HepG2 (cell line): ENCODE measurements around the gene SRRT.

Experiments used
- EP300 ChIP-seq, 3 experiments: sonication (generic) in 1 of 3; formaldehyde crosslinking in 1 of 3; IDR thresholded peaks; 2 replicates each; pipeline versions ENCODE4 v1.5.1 to v1.6.1; 2011 to 2020; ENCODE audit warnings: low read depth in 2 of 3, low read length in 2 of 3, borderline replicate concordance in 1 of 3, improper control_type of control experiment in 1 of 3, mild to moderate bottlenecking in 1 of 3, missing genetic modification reagents in 1 of 3, moderate library complexity in 1 of 3
- EZH2 ChIP-seq: conservative IDR thresholded peaks from 2 replicates; pipeline ENCODE4 v1.6.1; 2012; ENCODE audit warnings: mild to moderate bottlenecking, low read depth, low read length, moderate library complexity
- MAFF ChIP-seq: IDR thresholded peaks from 2 replicates; pipeline ENCODE4 v1.6.1; 2011; ENCODE audit warnings: low read depth, low read length, improper control_type of control experiment
- MXD4 ChIP-seq: IDR thresholded peaks from 2 replicates; pipeline ENCODE4 v1.6.1; 2016; ENCODE audit warnings: mild to moderate bottlenecking, missing biosample characterization, missing genetic modification reagents
- NFE2L1 ChIP-seq: sonication (generic); formaldehyde crosslinking; IDR thresholded peaks from 2 replicates; pipeline ENCODE4 v1.4.0; 2020; ENCODE audit warnings: missing genetic modification reagents, mild to moderate bottlenecking, borderline replicate concordance
- RAD21 ChIP-seq: fragments of 450-650 bp; formaldehyde crosslinking; IDR thresholded peaks from 2 replicates; pipeline ENCODE4 v1.5.0; 2020; ENCODE audit warnings: mild to moderate bottlenecking
- U2AF1 ChIP-seq: fragments of 200-400 bp; formaldehyde crosslinking; optimal IDR thresholded peaks from 2 replicates; pipeline ENCODE3; 2017; ENCODE audit warnings: mild to moderate bottlenecking, low read depth, low read length
- ZBTB38 ChIP-seq: sonication (generic); formaldehyde crosslinking; IDR thresholded peaks from 2 replicates; pipeline ENCODE4 v1.5.1; 2020; ENCODE audit warnings: mild to moderate bottlenecking, missing genetic modification reagents
- ZNF101 ChIP-seq: sonication (generic); formaldehyde crosslinking; IDR thresholded peaks from 2 replicates; pipeline ENCODE4 v1.4.0; 2020; ENCODE audit warnings: mild to moderate bottlenecking, low read depth, missing genetic modification reagents, borderline replicate concordance
- TF ChIP-seq, protein P1 (sequence below): sonication (generic); formaldehyde crosslinking; IDR thresholded peaks from 2 replicates; pipeline ENCODE4 v1.5.0; 2020; ENCODE audit warnings: mild to moderate bottlenecking, missing genetic modification reagents, moderate library complexity
- TF ChIP-seq, protein P2 (sequence below): sonication (generic); formaldehyde crosslinking; IDR thresholded peaks from 2 replicates; pipeline ENCODE4 v1.4.0; 2020; ENCODE audit warnings: missing genetic modification reagents
- TF ChIP-seq, protein P3 (sequence below): sonication (generic); formaldehyde crosslinking; IDR thresholded peaks from 2 replicates; pipeline ENCODE4 v1.4.0; 2020; ENCODE audit warnings: missing genetic modification reagents, mild to moderate bottlenecking, borderline replicate concordance

DNA sequence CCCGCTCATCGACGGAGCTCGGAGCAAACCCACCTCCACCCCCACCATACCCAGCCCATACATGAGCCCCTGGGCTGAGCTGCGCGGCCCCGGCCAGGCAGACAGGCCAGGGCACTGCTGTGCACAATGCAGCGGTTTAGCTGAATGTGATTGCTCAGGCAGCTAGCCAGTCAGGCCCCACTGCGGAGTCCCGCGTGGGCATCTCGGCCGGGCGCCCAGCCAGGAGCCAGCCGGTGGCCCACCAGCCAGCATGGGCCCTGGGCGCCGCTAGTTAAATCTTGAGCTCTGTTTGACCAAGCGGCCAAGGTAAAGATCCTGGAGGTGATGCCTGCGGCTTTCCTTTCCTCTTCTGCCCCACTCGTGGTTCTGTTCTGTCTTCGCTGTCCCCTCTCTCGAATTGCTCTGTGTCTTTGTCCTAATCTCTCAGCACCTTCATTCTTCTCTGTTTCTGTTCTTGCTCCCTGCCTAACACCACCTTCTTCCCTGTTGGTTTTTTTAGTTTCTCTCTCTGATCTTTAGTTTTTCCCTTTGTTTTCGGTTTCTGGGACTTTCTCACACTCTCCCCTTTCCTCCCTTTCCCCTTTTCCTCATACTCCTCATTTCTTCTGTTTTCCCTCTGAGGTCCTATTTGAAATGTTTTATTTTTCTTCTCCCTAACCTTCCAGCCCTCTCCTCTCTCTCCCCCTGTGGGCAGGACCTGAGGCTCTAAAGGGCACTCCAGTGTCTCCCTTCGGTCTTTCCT is 8.1 kb downstream of the SRRT start:
- TF ChIP-seq, protein P1, sequence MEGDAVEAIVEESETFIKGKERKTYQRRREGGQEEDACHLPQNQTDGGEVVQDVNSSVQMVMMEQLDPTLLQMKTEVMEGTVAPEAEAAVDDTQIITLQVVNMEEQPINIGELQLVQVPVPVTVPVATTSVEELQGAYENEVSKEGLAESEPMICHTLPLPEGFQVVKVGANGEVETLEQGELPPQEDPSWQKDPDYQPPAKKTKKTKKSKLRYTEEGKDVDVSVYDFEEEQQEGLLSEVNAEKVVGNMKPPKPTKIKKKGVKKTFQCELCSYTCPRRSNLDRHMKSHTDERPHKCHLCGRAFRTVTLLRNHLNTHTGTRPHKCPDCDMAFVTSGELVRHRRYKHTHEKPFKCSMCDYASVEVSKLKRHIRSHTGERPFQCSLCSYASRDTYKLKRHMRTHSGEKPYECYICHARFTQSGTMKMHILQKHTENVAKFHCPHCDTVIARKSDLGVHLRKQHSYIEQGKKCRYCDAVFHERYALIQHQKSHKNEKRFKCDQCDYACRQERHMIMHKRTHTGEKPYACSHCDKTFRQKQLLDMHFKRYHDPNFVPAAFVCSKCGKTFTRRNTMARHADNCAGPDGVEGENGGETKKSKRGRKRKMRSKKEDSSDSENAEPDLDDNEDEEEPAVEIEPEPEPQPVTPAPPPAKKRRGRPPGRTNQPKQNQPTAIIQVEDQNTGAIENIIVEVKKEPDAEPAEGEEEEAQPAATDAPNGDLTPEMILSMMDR (CRISPR knock-in tag), result no peak
- no peak for TF ChIP-seq EZH2
- no peak for TF ChIP-seq U2AF1
- TF ChIP-seq, protein P2, sequence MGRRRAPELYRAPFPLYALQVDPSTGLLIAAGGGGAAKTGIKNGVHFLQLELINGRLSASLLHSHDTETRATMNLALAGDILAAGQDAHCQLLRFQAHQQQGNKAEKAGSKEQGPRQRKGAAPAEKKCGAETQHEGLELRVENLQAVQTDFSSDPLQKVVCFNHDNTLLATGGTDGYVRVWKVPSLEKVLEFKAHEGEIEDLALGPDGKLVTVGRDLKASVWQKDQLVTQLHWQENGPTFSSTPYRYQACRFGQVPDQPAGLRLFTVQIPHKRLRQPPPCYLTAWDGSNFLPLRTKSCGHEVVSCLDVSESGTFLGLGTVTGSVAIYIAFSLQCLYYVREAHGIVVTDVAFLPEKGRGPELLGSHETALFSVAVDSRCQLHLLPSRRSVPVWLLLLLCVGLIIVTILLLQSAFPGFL (CRISPR knock-in tag), result no peak
- TF ChIP-seq NFE2L1 (CRISPR knock-in tag), result no peak
- no peak for TF ChIP-seq RAD21 (CRISPR knock-in tag)
- no peak for TF ChIP-seq ZNF101 (CRISPR knock-in tag)
- no peak for TF ChIP-seq EP300 (IDR thresholded peaks at IDR 0.05; ENCODE audit: low read depth in 2 of 2, low read length in 2 of 2)
- no peak for TF ChIP-seq EP300 (CRISPR knock-in tag; IDR thresholded peaks at IDR 0.05; ENCODE audit: borderline replicate concordance)
- TF ChIP-seq MXD4 (CRISPR knock-in tag), result no peak
- TF ChIP-seq, protein P3, sequence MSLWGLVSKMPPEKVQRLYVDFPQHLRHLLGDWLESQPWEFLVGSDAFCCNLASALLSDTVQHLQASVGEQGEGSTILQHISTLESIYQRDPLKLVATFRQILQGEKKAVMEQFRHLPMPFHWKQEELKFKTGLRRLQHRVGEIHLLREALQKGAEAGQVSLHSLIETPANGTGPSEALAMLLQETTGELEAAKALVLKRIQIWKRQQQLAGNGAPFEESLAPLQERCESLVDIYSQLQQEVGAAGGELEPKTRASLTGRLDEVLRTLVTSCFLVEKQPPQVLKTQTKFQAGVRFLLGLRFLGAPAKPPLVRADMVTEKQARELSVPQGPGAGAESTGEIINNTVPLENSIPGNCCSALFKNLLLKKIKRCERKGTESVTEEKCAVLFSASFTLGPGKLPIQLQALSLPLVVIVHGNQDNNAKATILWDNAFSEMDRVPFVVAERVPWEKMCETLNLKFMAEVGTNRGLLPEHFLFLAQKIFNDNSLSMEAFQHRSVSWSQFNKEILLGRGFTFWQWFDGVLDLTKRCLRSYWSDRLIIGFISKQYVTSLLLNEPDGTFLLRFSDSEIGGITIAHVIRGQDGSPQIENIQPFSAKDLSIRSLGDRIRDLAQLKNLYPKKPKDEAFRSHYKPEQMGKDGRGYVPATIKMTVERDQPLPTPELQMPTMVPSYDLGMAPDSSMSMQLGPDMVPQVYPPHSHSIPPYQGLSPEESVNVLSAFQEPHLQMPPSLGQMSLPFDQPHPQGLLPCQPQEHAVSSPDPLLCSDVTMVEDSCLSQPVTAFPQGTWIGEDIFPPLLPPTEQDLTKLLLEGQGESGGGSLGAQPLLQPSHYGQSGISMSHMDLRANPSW (CRISPR knock-in tag), result no peak
- TF ChIP-seq MAFF, result no peak
- TF ChIP-seq ZBTB38 (CRISPR knock-in tag), result no peak
